ENCODE measurements around the gene VAC14.

VAC14 gene

DNA sequence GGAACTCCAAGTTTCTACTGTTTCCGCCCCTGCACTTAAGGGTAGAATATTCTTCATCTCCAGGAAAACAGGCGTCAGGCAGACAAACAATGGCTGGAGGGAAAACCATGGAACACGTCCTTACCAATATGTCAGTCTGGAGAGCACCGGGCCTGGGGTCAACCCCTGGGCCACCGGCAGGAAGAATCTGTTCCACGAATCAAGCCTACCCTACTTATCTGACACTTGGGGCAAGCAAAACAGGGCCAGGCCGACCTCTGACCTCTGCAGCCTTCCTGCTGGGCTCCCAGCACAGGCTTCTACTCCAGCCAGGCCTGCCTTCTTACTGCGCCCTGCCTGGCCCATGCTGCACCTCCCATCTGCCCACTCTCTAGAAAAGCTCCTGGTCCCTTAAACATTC is 10.1 kb downstream of the VAC14 start:
- H3K27ac ChIP-seq, result no peak overlapping the region
- TF ChIP-seq, protein P1, sequence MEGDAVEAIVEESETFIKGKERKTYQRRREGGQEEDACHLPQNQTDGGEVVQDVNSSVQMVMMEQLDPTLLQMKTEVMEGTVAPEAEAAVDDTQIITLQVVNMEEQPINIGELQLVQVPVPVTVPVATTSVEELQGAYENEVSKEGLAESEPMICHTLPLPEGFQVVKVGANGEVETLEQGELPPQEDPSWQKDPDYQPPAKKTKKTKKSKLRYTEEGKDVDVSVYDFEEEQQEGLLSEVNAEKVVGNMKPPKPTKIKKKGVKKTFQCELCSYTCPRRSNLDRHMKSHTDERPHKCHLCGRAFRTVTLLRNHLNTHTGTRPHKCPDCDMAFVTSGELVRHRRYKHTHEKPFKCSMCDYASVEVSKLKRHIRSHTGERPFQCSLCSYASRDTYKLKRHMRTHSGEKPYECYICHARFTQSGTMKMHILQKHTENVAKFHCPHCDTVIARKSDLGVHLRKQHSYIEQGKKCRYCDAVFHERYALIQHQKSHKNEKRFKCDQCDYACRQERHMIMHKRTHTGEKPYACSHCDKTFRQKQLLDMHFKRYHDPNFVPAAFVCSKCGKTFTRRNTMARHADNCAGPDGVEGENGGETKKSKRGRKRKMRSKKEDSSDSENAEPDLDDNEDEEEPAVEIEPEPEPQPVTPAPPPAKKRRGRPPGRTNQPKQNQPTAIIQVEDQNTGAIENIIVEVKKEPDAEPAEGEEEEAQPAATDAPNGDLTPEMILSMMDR (conservative IDR thresholded peaks at IDR 0.05), result no peak

DNA sequence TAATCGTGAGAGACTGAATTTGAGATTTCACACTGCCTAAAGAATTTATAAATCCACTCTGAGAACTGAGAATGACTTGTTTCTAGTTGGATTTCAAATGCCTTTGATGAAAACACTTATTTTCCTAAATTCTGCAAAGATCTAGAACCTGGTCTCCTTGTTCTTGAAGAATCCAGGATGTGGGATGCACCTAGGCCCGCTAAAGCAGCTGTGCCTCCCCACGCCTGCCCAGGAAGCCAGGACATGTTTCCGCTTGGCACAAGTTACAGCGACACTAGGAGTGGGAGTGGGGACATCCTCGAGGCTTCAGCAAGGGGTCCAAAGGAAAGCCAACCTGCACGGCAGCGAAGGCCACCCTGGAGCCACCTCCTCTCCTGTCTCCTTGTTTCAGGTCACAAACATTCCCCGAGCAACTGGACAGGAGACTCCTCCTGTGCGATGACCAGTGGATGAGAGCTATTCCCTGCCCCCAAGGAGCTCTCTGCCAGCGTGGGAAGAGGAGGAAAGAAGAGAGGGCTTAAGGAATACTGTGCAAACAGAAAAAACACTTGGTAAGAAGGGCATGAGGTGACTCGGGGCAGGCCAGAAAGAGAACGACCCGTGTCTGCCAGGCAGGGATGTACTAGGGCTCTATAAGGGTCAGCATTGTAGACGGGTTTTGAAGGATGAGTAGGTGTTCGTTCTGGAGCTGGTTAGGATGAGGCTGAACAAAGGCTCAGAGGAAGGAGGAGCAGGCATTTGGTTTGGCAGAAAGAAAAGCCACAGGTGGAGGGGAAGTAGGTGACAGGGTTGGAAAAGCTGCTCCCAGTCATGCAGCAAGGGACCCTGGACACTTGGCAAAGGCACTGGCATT is 11.1 kb downstream of the VAC14 start:
- TF ChIP-seq, protein P1 (conservative IDR thresholded peaks at IDR 0.05), result no peak
- H3K27ac ChIP-seq, result no peak overlapping the region

DNA sequence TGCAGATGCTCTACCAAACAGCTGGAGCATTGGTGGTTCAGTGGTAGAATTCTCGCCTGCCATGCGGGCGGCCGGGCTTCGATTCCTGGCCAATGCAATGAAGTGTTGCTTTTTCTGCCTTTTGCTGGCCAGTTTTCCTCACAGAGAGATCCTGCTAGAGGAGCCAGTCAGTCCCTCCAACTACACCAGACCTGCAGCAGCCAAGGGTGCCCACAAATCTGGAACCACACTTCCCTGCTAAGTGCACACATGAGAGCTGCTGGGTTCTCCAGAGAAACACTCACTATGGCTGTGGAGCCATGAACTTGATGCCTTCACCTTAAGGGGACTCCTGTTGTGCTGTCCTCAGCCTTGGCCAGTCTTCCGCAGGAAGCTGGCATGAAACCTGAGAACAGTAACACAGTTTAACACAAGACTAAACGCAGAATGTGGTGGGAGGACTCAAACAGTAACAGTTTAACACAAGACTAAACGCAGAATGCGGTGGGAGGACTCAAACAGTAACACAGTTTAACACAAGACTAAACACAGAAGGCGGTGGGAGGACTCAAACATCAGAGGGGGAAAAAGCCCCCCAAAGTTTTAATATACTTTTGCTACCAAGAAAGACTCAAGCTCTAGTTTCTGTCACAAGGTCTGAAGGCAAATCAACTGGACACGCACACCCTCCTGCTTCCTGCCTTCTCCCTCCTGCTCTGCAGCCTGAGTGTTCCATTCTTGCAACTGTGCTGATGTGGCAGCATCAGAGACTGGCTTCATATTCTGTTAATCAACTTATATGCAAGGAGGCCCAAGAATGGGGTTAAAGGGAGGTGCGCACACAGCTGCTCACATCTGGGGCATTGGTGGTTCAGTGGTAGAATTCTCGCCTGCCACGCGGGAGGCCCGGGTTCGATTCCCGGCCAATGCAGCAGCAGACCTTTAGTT is 12.0 kb downstream of the VAC14 start:
- H3K27ac ChIP-seq, result peak overlapping the region; percentile 14
- TF ChIP-seq, protein P1 (conservative IDR thresholded peaks at IDR 0.05), result no peak

DNA sequence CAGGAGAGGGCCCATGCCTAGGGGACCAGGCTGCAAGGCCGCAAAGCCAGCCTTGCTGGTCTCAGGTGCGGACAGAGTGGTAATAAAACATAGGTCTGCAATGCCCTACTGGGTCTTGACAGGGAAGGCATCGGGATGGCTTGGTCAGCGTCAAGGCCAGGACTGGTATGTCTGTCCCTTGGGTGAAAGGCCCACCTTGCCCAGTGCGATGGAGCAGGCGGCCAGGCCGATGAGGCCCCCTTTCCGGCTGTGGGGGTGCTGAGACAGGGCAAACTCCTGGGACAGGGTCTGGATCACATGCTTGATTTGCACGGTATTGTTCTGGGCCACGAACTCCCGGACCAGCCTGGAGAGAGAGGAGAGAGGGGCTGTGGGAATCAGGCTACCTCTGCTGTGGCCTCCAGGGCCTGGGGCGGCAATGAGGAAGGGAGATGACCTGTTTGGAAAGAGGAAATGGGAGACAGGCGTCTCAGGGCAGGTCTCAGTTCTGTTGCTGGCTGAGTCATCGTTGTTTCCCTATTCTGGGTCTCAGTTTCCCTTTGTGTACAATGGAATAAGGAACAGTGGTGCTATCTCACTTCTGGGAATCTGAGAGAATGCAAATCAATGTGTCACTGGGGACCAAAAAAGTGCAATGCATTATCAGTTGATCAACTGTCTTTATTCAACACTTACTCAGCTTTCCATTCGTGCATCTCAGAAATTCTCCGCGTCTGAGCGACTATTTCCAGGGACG is 14.8 kb downstream of the VAC14 start:
- TF ChIP-seq, protein P1 (conservative IDR thresholded peaks at IDR 0.05), result no peak
- no peak overlapping the region for H3K27ac ChIP-seq

DNA sequence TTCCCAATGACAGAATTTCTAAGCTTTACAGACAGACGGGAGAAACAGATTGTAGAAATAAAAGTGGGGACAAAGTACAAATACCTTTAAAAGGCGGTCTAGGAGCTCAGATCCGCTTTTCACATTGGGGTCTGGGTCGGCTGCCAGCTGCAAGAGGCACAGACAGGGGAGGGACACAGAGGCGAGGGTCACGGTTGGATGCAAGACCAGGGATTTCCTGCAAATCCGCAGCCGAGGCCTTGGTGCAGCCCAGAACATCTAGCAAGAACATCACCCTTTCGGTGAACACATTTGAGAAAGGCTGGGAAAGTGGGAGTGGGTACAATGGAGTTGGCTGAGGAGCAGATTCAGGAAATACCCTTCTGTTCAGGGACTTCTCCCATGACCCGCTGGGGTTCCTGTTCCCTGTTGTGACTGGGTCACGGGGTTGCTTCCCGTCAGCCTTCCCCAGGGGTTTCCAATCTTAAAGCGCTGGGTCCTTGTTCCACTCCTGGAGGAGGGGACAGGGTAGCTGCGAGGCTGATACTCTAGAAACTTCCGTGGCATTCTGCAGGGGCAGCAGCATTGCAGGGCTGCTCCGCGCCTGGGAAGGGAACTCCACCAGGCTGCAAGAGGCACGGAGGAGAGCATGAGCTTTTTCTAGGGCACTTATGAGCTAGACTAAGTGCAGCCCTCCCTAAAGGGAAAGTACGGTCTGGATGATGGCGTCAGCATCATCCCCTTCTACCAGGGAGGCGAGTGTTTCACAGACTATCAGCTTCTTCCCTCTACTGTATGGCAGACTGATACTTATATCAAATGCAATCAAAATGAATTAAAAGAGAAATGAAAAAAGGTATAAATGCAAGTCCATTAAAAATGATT is 16.0 kb downstream of the VAC14 start:
- H3K27ac ChIP-seq, result no peak overlapping the region
- TF ChIP-seq, protein P1 (conservative IDR thresholded peaks at IDR 0.05), result no peak

DNA sequence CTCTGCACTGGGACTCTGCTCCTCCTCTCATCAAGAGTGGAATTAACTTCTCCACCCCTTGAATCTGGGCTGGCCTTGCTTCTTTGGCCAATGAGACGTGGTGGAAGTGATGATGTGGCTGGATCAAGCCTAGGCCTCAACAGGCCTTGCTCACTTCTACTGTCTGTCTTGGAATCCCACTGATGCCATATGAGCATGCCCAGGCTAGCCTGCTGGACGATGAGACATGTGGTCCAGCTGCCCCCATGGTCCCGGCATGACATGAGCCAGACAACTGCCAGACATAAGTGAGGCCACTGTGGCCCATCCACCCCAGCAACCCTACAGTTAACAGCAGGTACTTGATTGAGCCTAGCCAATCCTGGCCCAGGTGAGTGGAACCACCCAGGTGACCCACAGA is 18.7 kb downstream of the VAC14 start:
- no peak overlapping the region for H3K27ac ChIP-seq
- TF ChIP-seq, protein P1 (conservative IDR thresholded peaks at IDR 0.05), result no peak
